ENCODE data around the gene C2CD5.
"Not testable (repeated sequence)": the region's sequence is repeated elsewhere in the genome, so short reads cannot be mapped to it uniquely, and the experiment has no call there.

The C2CD5 gene

GRCh38 chr12:22544038-22544979 lies at the start of gene C2CD5:
Gene C2CD5, minus strand, starts transcription at chr12:22544542. Its CDS starts 392 bp downstream, at chr12:22544150.
- DNase-seq: peak; percentile 86 to 94

GRCh38 chr12:22593864-22594263 lies 49.5 kb upstream of the C2CD5 start:
- no peak for DNase-seq

GRCh38 chr12:22588817-22589216 lies 44.5 kb upstream of the C2CD5 start:
- no peak for DNase-seq

- no peak for DNase-seq
These were observed 34.0 kb upstream of the C2CD5 start for GRCh38 chr12:22578328-22578727.

GRCh38 chr12:22577667-22578066 lies 33.3 kb upstream of the C2CD5 start:
- no peak for DNase-seq

GRCh38 chr12:22576473-22576872 lies 32.1 kb upstream of the C2CD5 start:
- DNase-seq: no peak

GRCh38 chr12:22576065-22576464 lies 31.7 kb upstream of the C2CD5 start:
- DNase-seq: no peak

- DNase-seq: no peak
These were observed 30.6 kb upstream of the C2CD5 start for GRCh38 chr12:22574921-22575320.

GRCh38 chr12:22573181-22573580 lies 28.8 kb upstream of the C2CD5 start:
- DNase-seq: no peak

GRCh38 chr12:22569253-22569652 lies 24.9 kb upstream of the C2CD5 start:
- DNase-seq: no peak

GRCh38 chr12:22562036-22563028 lies 18.0 kb upstream of the C2CD5 start:
- no peak for DNase-seq

GRCh38 chr12:22554750-22555149 lies 10.4 kb upstream of the C2CD5 start:
- DNase-seq: not testable (repeated sequence)

- DNase-seq: no peak
These were observed 7.3 kb upstream of the C2CD5 start for GRCh38 chr12:22551624-22552023.

- no peak for DNase-seq
These were observed 913 bp upstream of the C2CD5 start for GRCh38 chr12:22545255-22545654.

- DNase-seq: peak; percentile 50 to 54
These were observed 900 bp downstream of the C2CD5 start for GRCh38 chr12:22543246-22544037.

GRCh38 chr12:22541496-22542155 lies 2.7 kb downstream of the C2CD5 start:
- no peak for DNase-seq

GRCh38 chr12:22539055-22539454 lies 5.3 kb downstream of the C2CD5 start:
- no peak for DNase-seq

GRCh38 chr12:22538311-22538710 lies 6.0 kb downstream of the C2CD5 start:
- no peak for DNase-seq

- DNase-seq: no peak
These were observed 7.3 kb downstream of the C2CD5 start for GRCh38 chr12:22536971-22537544.

- DNase-seq: no peak
These were observed 7.9 kb downstream of the C2CD5 start for GRCh38 chr12:22536346-22536945.

- DNase-seq: no peak
These were observed 8.9 kb downstream of the C2CD5 start for GRCh38 chr12:22535478-22535877.

Data from NCI-H187 (cell line).